Heart left ventricle (tissue), 16 donors: ENCODE measurements around the gene TIGD7. TPM values are rescaled to one million over a fixed set of nuclear protein-coding genes. Genes with fewer than 3 reads are reported as not detected.
A peak's percentile ranks its signal among the peaks of the same experiment; 100 is the strongest.

ENCODE experiments used
- ATAC-seq, 4 donors: fragments of 200-7000 bp; cut with Tn5 transposase; one replicate each; pipeline ENCODE4 v1.9.1; 2020 to 2022; ENCODE audit warnings: moderate library complexity in 4 of 4, mild to moderate bottlenecking in 3 of 4, moderate number of reproducible peaks in 1 of 4
- DNase-seq, 5 donors: peaks; one replicate each; pipeline ENCODE4 v3.0.0-alpha.2; 2020
- H3K27ac ChIP-seq, 12 donors: fragments of 200-600 bp; sonication (generic) in 4 of 12; one replicate each; pipeline versions ENCODE4 v1.5.0 to v1.8.0; 2016 to 2022; ENCODE audit warnings: mild to moderate bottlenecking in 2 of 12
- H3K27me3 ChIP-seq, 9 donors: fragments of 200-600 bp; sonication (generic) in 2 of 9; one replicate each; pipeline versions ENCODE4 v1.5.1 to v1.8.0; 2016 to 2022; ENCODE audit warnings: mild to moderate bottlenecking in 3 of 9
- H3K36me3 ChIP-seq, 9 donors: fragments of 200-600 bp; sonication (generic) in 2 of 9; one replicate each; pipeline versions ENCODE4 v1.5.0 to v1.8.0; 2018 to 2022; ENCODE audit warnings: mild to moderate bottlenecking in 2 of 9
- H3K4me1 ChIP-seq, 12 donors: fragments of 200-600 bp; sonication (generic) in 4 of 12; one replicate each; pipeline versions ENCODE4 v1.5.0 to v1.8.0; 2016 to 2022; ENCODE audit warnings: mild to moderate bottlenecking in 3 of 12
- H3K4me3 ChIP-seq, 12 donors: fragments of 200-600 bp; sonication (generic) in 4 of 12; one replicate each; pipeline versions ENCODE4 v1.5.0 to v1.8.0; 2017 to 2022; ENCODE audit warnings: mild to moderate bottlenecking in 9 of 12, moderate library complexity in 4 of 12
- H3K9me3 ChIP-seq, 12 donors: fragments of 200-600 bp; sonication (generic) in 4 of 12; one replicate each; pipeline versions ENCODE4 v1.5.0 to v1.8.0; 2016 to 2022; ENCODE audit warnings: mild to moderate bottlenecking in 1 of 12
- CTCF ChIP-seq, 12 donors: fragments of 200-600 bp; sonication (generic) in 4 of 12; IDR thresholded peaks; one replicate each; pipeline versions ENCODE4 v1.5.0 to v1.8.0; 2018 to 2022; ENCODE audit warnings: antibody characterized with exemption in 12 of 12, mild to moderate bottlenecking in 5 of 12
- POLR2A ChIP-seq, 2 donors: fragments of 450-650 bp; IDR thresholded peaks; one replicate each; pipeline ENCODE4 v1.6.1; 2017; ENCODE audit warnings: antibody characterized with exemption in 2 of 2, mild to moderate bottlenecking in 2 of 2, moderate library complexity in 2 of 2
- WGBS, 4 donors: extraction: QIAGEN DNeasy Blood & Tissue Kit in 2 of 4; methylation state at CpG; one replicate each; pipeline versions ENCODE4 v1.1.5 to v1.1.7; 2013 to 2018; 5-methylcytosine and 5-hydroxymethylcytosine counted together
- intact Hi-C, 10 donors: fragments of 100-400 bp; cut with DNase I; formaldehyde crosslinking; loops; one replicate each; pipeline versions ENCODE4 v1.11.1 to v1.14.2; 2022
- polyA plus RNA-seq, 2 donors: library from polyadenylated mRNA; stranded (reverse); fragments of 200-250 nt; gene quantifications; one replicate each; pipeline ENCODE4 v1.2.3, GENCODE V29; 2013
- total RNA-seq, 9 donors: library from RNA; depleted of rRNA in 2 of 9; stranded (reverse); fragments of >200 nt in 2 of 9; fragmentation: NEBNext Ultra II Directional in 3 of 9; extraction: Animal tissue kit (Norgen Biotek cat#: 25700) in 3 of 9; gene quantifications; one replicate each; pipeline versions ENCODE4 v1.1.0 to v1.2.4, GENCODE V29; 2016 to 2023
- donor health status: ischemic (EF 13 %, LVEDD 7.1; RV severe dilation, severe dysfunction).
- donor health status: healthy with polysubstance abuse.
- donor health status: DM: no; HTN: yes; CAD: no.
- donor health status: DM: no; HTN: no; CAD: no.
- donor health status: ischemic (EF 25% LVEDD 6.9; RV normal size, moderate dysfunction).
- donor health status: ischemic (EF 25% LVEDD 5.7; RV mildly dilated, moderate dysfunction).
- donor health status: healthy.
- donor health status: DM: yes; HTN: yes; CAD: no.
- donor health status: ischemic (EF 35%, LVEDD 5.7; RV mildly dilated, moderate dysfunction).
- donor health status: nonischemic (EF 11% LVEDD 7.7; RV severe dilation, severe dysfunction).
- donor health status: DM: yes; HTN: yes; CAD: no.
- donor health status: PGD.
- donor health status: ischemic (EF 29% LVEDD 5.4; RV normal size, mild dysfunction).
- donor health status: nonischemic (EF 23%, LVEDD 6.1; RV moderate dilation, normal function).

The TIGD7 gene
- total and polyA plus RNA-seq, 11 donors: 2.9 to 10.4 (median 7.4) TPM

DNA sequence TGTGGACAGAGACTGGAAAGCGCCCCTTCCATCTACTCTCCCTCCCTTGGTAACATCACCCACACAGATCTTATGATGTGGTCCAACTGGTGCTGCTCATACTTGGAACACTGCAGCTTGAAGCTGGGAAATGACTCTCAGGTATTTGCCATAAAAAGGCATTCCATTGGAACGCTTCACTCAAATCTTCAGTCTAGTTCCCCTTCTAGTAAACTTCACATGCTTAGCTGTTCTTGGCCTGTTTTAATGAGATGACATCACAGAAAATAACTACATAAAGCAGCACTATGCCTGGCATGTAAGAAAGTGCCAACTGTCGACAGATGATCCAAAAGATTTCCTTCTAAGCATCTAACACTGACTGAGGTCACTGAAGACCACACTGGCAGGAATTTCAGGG, 12.6 kb downstream of the TIGD7 start:
- 88 to 95% (median 92%) methylated on average over 3 of the region's 3 CpGs for WGBS, 4 donors
- intact Hi-C loops: loop anchor here in 1 of 10 donors (10.0 kb wide), 1 partner anchor 202 kb away; the partner anchor contains the start of gene C16orf90
- ATAC-seq (no peak), DNase-seq (no peak)
- no peaks in the 10 kb centered on the region for H3K27me3 ChIP-seq
- H3K36me3 ChIP-seq: peaks cover 11 to 65% (median 49%) of the 10 kb centered on the region in 9 donors
- TF ChIP-seq CTCF (IDR thresholded peaks at IDR 0.05) (no peak), POLR2A (IDR thresholded peaks at IDR 0.05) (no peak)
- H3K27ac ChIP-seq: no peak overlapping the region
- H3K4me3 ChIP-seq: no peak overlapping the region
- H3K4me1 ChIP-seq: no peaks in the 10 kb centered on the region
- peaks cover 0 to 100% (median 79%) of the 10 kb centered on the region in 12 donors for H3K9me3 ChIP-seq

- 97 to 99% (median 98%) methylated on average over 16 of the region's 16 CpGs for WGBS, 4 donors
Observed at GRCh38 chr16:3289998-3290673, 15.1 kb downstream of the TIGD7 start.

DNA sequence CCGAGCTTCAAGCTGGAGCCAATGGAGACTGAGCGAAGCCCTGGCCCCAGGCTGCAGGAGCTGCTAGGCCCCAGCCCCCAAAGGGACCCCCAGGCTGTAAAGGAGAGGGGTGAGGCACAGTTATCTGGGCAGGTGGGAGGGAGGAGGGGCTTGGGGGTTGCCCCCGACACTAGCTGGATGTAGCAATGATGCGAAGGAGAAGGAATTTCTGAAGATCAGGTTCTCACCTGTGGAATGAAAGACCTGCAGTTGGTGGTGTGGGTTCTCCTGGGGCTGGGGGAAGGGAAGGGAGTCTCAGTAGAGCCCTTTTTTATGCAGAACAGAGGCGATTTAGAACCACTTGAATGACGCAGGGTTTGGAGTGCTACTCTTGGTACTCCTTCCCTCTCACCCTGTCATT, 20.1 kb downstream of the TIGD7 start:
- Histone ChIP-seq H3K36me3 (peaks cover 6 to 55% (median 43%) of the 10 kb centered on the region in 9 donors), H3K27me3 (no peaks in the 10 kb centered on the region), H3K27ac (no peak overlapping the region), H3K4me1 (peaks cover 0 to 30% (median 24%) of the 10 kb centered on the region in 12 donors), H3K4me3 (peak overlapping the region in 9 of 12 donors; percentile 75 to 99 (median 93)), H3K9me3 (peaks cover 0 to 56% (median 32%) of the 10 kb centered on the region in 12 donors)
- WGBS, 4 donors: 73 to 84% (median 78%) methylated on average over 6 of the region's 6 CpGs
- no peak for ATAC-seq
- intact Hi-C loops: loop anchor here in 4 of 10 donors (10.0 kb wide), 3 partner anchors 50 to 220 kb away; partner anchors contain the start of genes CLUAP1 (in 2 of the 4) and ZNF200 (in 1 of the 4)
- no peak for DNase-seq
- TF ChIP-seq POLR2A (IDR thresholded peaks at IDR 0.05): no peak
- no peak for TF ChIP-seq CTCF (IDR thresholded peaks at IDR 0.05)

More at GRCh38 chr16:3289998-3290673, 15.1 kb downstream of the TIGD7 start:
- intact Hi-C loops: loop anchor here in 4 of 10 donors (10.0 kb wide), 4 partner anchors 55 to 215 kb away; partner anchors contain the start of genes CLUAP1 (in 2 of the 4), C16orf90 (in 1 of the 4) and ZNF200 (in 1 of the 4)
- peaks cover 0 to 8% (median 3%) of the 10 kb centered on the region in 12 donors for H3K4me1 ChIP-seq
- no peaks in the 10 kb centered on the region for H3K27me3 ChIP-seq
- TF ChIP-seq POLR2A (IDR thresholded peaks at IDR 0.05): no peak
- no peak for TF ChIP-seq CTCF (IDR thresholded peaks at IDR 0.05)
- H3K9me3 ChIP-seq: peaks cover 0 to 100% (median 69%) of the 10 kb centered on the region in 12 donors
- DNase-seq (no peak), ATAC-seq (no peak)
- peaks cover 11 to 86% (median 74%) of the 10 kb centered on the region in 9 donors for H3K36me3 ChIP-seq
- H3K27ac ChIP-seq: no peak overlapping the region
- no peak overlapping the region for H3K4me3 ChIP-seq
